CD4-positive, alpha-beta T cell treated with Interleukin-2 at 100 ng/mL for 4 hours (primary cell): ENCODE results near the gene NXPE3.
"Not testable (repeated sequence)": the region's sequence is repeated elsewhere in the genome, so short reads cannot be mapped to it uniquely, and the experiment has no call there.

Experiments used
- DNase-seq: peaks from one replicate; pipeline ENCODE4 v3.0.0-alpha.2; 2020; ENCODE audit warnings: low spot score

The NXPE3 gene

DNA sequence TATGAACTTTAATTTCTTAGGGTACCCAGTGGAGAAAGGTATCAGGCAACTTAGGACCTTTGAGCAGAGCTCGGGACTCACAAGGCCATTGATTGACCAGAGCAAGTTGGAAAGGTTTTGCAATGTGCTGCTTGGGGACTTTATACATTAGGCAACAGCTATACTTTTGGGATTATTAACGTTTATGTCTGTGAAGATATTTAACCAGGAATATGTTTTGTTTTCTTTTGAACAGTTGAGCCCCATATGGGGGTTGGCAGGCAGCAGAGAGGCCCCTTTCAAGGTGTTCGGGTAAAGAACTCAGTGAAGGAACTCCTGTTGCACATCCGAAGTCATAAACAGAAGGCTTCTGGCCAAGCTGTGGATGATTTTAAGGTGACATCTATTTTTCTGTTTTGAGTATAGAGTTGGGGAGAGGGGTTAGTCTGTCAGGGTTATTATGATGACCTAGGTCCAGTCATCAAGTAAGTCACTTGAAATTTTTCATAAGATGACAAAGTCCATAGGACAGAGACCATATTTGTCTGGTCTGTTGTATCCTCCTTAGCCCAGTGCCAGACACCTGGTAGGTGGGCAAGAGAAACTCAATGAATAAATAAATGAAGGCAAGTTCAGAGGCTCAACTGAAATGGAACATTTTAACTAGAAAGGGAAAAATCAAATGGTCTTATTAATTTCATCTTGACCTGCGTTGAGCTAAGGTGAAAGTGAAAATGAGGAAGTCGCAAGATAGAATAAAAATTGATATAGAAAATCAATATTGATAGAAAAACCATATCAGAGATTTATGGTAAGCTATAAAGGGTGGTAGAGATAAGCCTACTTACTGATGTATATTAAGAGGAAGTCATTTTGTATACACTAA is 73.1 kb downstream of the NXPE3 start:
- no peak for DNase-seq

DNA sequence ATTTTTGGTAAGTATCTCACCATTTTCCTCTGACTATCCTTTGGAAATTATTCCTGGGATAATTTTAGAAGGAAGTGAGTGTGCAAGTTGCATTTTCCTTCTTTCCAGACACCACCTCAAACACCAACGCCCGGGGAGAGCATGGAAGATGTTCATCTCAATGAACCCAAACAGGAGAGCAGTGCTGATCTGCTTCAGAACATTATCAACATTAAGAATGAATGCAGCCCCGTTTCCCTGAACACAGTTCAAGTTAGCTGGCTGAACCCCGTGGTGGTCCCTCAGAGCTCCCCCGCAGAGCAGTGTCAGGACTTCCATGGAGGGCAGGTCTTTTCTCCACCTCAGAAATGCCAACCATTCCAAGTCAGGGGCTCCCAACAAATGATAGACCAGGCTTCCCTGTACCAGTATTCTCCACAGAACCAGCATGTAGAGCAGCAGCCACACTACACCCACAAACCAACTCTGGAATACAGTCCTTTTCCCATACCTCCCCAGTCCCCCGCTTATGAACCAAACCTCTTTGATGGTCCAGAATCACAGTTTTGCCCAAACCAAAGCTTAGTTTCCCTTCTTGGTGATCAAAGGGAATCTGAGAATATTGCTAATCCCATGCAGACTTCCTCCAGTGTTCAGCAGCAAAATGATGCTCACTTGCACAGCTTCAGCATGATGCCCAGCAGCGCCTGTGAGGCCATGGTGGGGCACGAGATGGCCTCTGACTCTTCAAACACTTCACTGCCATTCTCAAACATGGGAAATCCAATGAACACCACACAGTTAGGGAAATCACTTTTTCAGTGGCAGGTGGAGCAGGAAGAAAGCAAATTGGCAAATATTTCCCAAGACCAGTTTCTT is 74.2 kb downstream of the NXPE3 start:
- no peak for DNase-seq

DNA sequence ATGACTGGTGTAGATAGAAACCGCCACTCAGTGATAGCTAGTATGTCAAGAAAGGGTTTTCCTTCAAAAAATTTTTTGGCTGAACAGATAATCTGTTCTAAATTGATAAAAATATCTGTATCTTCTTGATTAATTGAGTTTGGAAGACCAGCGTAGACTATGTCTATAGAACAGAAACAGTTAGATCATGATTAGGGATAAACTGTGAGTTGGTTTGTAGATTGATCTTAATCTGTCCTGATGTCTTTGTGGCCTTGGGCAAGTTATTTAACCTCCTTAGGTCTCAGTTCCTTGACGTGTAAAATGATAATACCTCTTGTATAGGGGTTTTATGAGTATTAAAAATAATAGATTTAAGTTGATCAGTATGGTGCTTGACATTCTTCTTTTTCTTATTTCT is 75.0 kb downstream of the NXPE3 start:
- DNase-seq = no peak

GRCh38 chr3:101854608-101855304 is 75.7 kb downstream of the NXPE3 start:
- DNase-seq = no peak

DNA sequence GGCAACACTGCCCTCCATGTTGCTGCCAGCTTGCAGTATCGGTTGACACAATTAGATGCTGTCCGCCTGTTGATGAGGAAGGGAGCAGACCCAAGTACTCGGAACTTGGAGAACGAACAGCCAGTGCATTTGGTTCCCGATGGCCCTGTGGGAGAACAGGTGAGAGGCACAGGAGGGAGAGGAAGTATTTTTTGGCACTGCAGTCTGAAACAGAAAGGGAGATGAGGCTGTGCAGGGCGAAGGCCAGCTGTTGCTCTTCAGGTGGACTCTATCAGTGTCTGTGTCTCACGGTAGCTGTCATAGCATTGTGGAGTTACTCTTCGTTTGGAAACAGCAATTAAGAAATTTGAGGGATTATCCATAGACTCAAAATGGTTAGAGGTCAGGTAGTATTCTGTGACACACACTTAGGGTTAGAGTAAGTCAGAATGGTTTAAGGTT is 78.3 kb downstream of the NXPE3 start:
- DNase-seq = no peak

- DNase-seq = no peak
Measured at GRCh38 chr3:101858464-101859030, 79.5 kb downstream of the NXPE3 start.

- no peak for DNase-seq
Measured at GRCh38 chr3:101859882-101860448, 81.0 kb downstream of the NXPE3 start.

- DNase-seq = no peak
Measured at GRCh38 chr3:101861212-101861788, 82.3 kb downstream of the NXPE3 start.

GRCh38 chr3:101861789-101862415 is 82.9 kb downstream of the NXPE3 start:
- no peak for DNase-seq

DNA sequence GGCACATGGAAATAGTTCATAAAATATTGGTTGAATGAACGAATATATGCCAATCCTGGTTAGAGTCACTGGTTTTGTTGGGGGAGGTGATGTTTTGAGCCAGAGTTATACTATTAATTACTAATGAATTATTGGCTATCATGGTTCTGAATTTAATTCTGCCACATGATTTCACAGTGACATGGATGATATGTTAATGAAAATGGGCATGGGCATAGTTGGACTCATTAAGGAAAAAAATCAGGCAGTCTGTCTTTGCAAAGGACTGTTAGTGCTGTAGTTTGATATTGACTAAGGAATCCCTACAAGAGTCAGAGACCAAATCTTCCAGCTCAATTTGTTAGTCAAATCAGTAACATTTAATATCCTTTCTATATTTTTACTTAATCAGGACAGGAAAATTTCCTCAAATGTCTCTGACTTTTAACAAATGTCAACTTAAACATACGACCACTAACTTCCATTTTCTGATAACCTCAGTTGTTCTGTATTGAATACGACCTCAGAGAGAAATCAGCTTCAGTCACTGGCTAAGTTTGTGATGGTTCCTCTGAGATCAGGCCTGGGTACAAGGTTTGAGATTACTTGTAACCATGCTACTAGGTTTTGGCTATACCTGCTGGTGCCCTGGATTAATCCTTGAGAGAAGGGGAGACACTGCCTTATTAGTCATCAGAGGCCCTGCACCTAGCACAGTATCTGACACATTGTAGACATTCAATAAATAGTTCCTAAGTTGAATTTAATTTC is 83.6 kb downstream of the NXPE3 start:
- DNase-seq = no peak

DNA sequence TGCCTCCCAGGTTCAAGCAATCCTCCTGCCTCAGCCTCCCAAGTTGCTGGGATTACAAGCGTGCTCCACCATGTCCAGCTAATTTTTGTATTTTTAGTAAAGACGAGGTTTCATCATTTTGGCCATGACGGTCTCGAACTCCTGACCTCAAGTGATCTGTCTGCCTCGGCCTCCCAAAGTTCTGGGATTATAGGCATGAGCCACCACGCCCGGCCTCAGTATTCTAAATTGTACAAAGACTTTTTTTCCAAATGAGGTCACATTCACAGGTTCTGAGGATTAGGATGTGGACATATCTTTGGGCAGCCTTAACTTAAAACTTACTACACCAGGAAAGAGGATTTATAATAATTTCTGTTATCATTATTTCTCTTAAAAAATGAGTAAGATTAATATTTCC is 85.9 kb downstream of the NXPE3 start:
- not testable (repeated sequence) for DNase-seq

DNA sequence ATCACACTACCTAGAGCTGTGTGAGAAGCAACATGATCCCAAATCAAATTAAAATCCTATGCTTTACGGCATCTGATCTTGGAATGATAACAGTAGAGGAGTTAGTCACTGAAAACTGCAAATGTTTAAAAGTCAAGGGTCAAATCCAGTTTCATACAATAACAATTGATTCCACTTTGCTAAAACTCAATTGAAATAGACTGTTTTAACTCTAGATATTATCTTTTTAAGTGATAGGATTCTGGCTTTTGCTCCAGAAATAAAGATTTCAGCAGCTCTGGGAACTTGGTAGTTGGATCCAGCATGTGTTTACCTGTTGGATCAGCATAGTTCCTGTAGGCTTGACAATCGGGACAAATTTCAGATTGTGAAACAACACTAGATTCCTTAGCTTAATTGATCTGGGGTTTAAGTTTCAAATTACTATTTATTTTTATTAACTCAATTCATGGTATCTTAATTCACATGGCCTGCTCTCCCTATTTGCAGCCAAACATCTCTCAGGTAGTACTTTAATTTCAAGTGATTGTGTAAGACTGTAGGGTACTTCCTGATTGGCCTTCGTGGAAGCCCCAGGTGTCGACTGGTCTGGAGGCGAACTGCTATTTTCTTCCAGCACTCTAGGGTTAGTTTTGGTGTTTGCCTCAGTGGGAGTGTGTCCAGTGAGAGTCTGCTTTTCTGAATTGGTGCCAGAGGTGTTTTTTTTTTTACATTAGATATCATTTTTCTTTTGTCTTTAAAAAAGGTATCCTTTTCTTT is 86.9 kb downstream of the NXPE3 start:
- no peak for DNase-seq

- no peak for DNase-seq
Measured at GRCh38 chr3:101867511-101867910, 88.5 kb downstream of the NXPE3 start.

DNA sequence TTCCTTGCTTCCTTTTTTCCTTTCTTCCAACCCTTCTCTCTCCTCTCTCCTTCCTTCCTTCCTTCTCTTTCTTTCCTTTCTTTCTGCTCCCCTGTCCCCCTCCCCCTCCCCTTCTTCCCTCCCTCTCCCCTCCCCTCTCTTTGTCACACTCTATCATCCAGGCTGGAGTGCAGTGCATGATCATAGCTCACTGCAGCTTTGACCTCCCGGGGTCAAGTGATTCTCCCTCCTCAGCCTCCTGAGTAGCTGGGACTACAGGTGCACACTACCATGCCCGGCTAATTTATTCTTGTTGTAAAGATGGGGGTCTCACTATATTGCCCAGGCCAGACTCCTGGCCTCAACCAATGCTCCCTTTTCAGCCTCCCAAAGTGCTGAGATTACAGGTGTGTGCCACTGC is 89.0 kb downstream of the NXPE3 start:
- DNase-seq = no peak

- DNase-seq = no peak
Measured at GRCh38 chr3:101868534-101869464, 89.8 kb downstream of the NXPE3 start.

GRCh38 chr3:101870138-101870537 is 91.1 kb downstream of the NXPE3 start:
- DNase-seq = no peak

DNA sequence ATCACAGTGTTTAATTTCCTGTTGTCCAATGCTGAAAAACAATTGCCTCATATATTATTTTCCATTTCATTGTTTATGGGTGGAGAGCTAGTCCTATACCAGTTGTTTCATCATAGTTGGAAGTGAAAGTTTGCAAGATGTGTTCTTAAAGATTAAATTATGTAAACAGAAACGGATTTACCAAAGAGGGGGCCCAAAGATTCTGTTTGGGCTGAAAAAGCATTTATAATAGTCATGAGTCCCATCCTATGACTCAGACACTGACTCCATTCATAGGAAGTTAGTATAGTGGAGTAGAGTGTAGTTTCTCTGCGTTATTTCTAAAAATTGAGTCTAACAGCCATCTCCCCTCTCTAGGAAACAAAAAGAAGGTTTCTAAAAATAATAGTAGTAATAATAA is 94.6 kb downstream of the NXPE3 start:
- no peak for DNase-seq

GRCh38 chr3:101876142-101876541 is 97.1 kb downstream of the NXPE3 start:
- no peak for DNase-seq
